Stimulated activated CD4-positive, alpha-beta T cell treated with anti-CD3 and anti-CD28 coated beads, Interleukin-4, amount 100 ng/mL, for 24 hours (primary cell): ENCODE results near the gene CCNL2.
A peak's percentile ranks its signal among the peaks of the same experiment; 100 is the strongest.
"Not testable (repeated sequence)": the region's sequence is repeated elsewhere in the genome, so short reads cannot be mapped to it uniquely, and the experiment has no call there.

ENCODE experiments used
- DNase-seq: peaks from one replicate; pipeline ENCODE4 v3.0.0-alpha.2; 2020

CCNL2 gene

GRCh38 chr1:1419363-1419812, 20.3 kb upstream of the CCNL2 start:
- no peak for DNase-seq

DNA sequence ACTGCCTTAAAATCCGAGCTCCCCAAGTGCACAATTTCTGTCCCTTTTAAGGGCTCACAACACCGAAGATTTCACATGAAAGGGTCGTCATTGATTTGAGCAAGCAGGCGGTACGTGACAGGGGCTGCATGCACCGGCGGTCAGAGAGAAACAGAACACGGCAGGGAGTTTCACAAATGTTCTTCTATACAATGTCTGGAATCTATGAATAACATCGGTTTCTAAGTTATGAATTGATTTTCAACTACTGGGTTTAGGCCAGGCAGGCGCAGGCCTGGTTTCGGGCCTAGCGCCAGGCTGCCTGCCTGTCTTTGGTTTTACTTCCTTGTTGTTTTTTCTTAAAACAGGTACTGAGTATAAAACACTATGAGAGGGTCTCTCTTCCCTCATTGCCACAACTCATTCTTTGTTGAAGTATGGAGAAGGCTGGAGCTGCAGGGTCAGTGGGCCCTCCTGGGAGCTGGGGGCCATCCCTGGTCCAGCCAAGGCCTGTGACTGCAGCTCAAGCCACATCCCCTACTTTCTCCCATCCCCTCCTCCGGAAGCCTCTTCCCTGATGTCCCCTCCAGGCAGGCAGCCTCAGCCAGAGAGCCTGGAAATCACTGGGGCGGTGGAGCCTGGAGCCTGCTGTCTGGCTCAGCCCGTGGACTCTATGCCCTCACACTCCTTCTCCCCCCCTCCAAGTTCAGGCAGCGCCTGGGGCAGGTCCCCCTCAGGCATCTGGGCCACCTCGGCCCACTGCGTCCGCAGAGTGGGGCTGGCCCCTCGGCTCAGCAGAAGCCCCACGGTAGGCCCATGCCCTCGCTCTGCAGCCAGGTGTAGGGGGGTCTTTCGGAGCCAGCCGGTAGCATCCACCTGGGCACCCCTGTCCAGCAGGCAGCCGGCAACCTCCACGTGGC, 19.6 kb upstream of the CCNL2 start:
- DNase-seq = no peak

DNA sequence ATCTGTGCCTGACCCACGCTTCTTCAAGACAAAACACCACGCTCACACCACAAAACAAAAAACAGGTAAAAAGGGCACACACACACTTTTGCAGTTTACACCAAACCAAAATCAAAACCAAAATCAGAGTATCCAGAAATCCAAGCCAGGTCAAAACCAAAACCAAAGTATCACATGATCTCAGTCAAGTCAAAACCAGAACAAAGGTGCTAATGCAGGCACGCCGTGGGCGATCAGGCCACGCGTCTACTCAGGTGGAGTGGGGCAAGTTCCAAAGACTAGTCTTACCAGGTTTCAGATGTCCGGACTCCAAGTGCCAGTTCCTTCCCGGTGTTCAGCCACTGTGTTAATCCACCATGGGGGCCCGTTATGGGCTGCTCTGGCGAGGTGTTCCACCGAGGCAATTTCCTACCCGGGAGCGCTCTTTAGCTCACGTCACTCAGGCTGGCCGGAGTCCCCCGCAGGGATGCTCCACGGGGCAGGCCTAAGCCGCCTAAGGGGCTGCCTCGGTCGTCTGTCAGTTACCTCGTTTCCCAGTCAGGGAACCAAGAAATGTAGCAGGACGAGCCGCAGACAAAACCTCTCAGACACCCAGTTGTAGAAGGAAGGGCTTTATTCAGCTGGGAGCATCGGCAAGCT, 18.8 kb upstream of the CCNL2 start:
- DNase-seq = not testable (repeated sequence)

DNA sequence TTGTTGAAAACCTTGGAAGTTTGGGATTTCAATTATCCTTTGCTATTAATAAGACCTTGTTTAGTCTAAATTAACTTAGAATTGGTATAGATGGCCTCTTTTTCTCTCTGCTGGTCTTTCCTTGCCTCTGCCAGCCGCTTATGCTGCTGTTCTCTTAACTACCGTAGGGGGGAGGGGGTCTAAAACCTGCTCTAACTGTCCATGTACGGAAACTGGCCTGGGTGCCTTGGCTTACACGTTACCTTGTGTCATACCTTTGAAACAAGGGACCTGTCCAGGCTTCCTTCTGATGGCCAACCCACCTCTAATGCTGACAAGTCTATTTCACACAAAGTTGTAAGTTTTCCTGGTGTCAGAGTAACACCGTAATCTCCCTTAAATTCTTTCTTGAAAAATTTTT, 18.3 kb upstream of the CCNL2 start:
- DNase-seq = not testable (repeated sequence)

- DNase-seq = no peak
Measured at GRCh38 chr1:1415751-1416150, 16.6 kb upstream of the CCNL2 start.

DNA sequence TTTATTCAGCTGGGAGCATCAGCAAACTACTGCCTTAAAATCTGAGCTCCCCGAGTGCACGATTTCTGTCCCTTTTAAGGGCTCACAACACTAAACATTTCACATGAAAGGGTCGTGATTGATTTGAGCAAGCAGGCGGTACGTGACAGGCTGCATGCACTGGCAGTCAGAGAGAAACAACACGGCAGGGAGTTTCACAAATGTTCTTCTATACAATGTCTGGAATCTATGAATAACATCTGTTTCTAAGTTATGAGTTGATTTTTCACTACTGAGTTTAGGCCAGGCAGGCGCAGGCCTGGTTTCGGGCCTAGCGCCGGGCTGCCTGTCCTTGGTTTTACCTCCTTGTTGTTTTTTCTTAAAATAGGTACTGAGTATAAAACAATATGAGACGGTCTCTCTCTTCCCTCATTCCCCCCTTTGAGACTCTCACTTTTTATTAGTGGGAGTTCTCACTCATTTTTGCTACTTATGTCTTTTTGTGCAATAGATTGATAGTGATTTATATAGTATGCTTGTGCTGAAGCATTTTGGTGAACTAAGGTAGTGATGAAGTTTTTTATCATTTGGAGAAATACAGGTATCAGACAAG, 13.3 kb upstream of the CCNL2 start:
- DNase-seq = not testable (repeated sequence)

DNA sequence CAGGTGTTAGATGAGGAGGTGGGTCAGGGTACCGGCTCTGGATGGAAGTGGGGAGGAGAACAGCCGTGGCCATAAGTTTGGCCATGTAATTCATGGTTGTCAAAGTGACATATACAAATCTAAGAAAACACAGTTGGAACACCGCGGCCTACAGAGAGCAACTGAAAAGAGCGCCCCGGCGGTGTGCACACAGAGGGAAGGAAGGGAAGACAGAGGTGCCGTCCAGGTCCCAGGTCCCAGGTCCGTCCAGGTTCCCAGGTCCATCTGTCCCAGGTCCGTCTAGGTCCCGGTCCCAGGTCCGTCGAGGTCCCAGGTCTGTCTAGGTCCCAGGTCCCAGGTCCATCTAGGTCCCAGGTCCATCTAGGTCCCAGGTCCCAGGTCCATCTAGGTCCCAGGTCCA, 12.5 kb upstream of the CCNL2 start:
- DNase-seq = no peak

DNA sequence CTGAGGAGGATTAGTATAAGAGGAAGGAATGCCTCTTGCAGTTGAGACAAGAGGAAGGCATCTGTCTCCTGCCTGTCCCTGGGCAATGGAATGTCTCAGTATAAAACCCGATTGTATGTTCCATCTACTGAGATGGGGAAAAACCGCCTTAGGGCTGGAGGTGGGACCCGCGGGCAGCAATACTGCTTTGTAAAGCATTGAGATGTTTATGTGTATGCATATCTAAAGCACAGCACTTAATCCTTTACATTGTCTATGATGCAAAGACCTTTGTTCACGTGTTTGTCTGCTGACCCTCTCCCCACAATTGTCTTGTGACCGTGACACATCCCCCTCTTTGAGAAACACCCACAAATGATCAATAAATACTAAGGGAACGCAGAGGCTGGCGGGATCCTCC, 11.1 kb upstream of the CCNL2 start:
- not testable (repeated sequence) for DNase-seq

DNA sequence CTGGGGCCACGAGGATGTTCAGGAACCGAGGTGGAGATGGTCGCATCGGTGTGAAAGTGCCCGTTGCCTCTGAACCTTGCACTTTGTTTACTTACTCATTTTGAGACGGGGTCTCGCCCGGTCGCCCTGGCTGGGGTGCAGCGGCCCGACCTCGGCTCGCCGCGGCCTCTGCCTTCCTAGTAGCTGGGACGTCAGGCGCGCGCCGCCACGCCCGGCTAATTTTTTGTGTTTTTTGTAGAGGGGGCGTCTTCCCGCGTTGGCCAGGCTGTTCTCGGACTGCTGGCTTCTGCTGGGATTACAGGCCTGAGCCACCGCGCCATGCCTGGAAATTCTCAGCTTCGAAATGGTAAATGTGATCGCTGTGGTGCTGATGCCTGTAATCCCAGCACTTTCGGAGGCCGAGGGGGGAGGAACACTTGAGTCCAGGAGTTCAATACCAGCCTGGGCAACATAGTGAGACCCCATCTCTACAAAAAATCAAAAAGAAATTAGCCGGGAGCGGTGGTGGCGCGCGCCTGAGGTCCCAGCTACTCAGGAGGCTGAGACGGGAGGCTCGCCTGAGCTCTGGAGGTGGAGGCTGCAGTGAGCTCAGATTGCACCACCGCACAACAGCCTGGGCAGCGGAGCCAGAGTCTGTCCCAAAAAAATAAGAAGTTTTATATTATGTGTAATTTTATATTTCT, 8.6 kb upstream of the CCNL2 start:
- DNase-seq = peak; percentile 32

GRCh38 chr1:1406821-1407635, 7.9 kb upstream of the CCNL2 start, which contains the start of gene MRPL20:
MRPL20 (minus strand) TSS chr1:1407293; CDS start chr1:1407217, 76 bp downstream.
- peak; percentile 97 for DNase-seq

DNA sequence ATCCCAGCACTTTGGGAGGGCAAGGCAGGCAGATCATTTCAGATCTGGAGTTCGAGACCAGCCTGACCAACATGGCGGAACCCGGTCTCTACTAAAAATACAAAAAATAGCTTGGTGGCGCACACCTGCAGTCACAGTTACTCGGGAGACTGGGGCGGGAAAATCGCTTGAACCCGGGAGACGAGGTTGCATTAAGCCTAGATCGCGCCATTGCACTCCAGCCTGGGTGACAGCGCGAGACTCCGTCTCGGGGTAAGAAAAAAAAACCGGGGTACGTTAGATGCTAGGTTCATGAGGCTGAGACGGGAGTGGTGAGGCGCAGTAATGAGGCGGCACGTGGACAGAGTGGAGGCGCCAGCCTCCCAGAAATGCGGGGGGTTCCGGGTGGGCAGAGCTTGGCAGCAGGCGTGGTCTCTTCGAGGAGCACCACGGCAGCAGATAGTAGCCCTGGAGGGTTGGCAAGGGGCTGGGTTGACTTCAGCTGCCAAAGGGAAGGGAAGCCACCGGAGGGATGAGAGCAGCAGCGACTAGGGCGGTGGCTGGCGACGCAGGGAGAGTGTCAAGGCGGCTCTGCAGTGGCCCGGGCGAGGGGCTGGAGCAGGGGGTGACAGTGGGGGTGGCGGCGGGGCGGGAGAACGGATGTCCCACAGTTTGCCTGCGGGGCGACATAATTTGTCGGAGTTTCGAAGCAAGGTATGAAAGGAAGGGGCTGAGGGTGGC, 7.1 kb upstream of the CCNL2 start:
- DNase-seq = no peak

- no peak for DNase-seq
Measured at GRCh38 chr1:1403653-1404052, 4.5 kb upstream of the CCNL2 start.

- DNase-seq = not testable (repeated sequence)
Measured at GRCh38 chr1:1402901-1403392, 3.8 kb upstream of the CCNL2 start.

DNA sequence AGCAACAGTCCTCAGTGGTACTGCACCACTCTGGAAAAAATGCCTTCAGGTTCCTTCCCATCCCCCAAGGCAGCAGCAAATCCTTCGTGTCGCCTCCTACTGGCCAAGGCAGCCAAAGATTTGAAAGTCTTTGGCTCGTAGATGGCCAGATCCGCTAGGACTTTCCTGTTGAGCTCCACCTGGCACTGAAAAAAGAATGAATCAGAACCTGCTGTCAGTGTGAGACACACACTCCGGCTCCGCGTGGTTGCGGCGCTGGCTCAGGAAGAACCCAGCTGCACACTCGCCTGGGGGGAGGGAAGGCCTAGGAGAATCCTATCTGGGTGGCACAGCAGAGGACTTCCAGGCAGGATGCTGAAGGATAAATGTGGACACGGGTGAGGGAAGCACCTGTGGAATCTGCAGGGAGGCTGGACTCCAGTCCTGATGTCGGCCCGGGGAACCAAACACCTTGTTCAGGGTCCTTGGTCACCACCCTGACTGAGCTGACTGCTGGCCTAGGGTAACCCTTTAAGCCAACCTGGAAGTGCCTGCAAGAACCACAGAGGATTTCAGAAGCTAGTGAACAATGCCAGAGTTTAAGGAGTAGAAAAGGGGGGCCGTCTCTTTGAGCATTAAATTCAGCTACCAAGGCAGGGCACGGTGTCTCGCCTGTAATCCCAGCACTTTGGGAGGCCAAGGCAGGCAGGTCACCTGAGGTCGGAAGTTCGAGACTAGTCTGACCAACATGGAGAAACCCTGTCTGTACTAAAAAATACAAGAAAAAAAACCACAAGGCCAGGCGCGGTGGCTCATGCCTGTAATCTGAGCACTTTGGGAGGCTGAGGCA, 3.2 kb upstream of the CCNL2 start:
- DNase-seq = peak; percentile 57

DNA sequence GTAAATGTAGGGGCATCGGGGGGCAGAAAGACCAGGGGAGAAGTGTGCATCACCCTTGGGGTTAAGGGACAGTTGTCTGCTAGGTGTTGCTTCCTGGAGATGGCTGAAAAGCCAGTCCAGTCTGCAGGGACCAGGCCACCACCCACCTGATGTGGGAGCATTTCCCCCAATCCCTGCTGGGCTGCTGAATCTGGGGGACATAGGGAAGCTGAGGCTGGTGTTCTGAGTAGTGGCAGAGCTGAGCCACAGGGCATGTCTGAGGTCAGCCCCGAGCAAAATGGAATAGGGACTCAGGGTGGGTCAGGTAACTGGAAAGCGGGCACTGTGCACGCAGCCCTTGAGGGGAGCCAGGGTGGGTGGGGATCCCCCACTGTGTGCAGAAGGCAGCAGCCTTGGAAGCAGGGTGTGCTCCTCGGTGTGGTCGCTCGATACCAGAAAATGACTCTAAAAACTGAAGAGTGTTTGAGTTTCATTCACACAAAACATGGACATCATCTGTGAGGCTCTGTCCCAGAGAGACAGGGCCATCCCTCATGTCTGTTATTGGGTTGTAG, 2.4 kb upstream of the CCNL2 start:
- no peak for DNase-seq

DNA sequence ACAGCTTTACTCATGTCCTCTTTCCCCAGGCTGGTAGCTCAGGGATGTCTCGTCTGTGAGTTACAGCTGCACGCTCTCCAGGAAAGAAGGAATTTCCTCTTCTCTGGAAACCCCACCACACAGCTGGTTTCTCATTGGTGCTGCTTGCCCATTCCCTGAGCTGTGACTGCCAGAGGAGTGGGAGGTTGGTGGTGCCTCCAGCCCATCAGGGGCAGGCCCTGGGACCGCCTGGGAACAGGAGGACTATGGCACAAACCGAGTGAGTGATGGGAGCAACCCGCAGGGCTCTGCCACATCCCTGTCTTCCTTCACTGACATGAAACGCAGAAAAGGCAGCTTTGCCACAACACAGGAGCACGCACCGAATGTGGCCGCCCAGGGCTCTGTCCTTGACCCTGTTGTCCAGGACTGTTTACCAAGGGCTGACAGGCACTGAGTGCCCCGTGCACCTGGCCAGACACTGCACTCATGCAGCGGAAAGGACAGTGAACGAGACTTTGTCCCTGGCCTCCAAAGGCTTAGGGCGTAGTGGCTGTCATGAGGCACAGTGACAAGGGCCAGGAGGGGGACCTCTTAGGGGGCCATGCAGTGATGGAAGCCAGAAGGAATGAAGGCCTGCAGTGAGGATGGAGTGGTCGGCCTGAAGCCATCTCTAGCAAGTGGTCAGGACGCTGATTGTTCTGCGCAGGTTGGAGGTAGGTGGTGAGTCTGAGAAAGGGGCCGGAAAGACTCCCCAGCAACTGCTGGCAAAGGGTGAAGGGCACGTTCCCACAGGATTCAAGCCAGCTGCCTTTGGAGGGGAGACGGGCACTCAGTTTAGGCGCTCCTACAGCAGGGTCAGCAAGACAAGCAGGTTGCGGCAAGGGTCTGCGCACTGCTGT, 1.7 kb upstream of the CCNL2 start:
- no peak for DNase-seq

DNA sequence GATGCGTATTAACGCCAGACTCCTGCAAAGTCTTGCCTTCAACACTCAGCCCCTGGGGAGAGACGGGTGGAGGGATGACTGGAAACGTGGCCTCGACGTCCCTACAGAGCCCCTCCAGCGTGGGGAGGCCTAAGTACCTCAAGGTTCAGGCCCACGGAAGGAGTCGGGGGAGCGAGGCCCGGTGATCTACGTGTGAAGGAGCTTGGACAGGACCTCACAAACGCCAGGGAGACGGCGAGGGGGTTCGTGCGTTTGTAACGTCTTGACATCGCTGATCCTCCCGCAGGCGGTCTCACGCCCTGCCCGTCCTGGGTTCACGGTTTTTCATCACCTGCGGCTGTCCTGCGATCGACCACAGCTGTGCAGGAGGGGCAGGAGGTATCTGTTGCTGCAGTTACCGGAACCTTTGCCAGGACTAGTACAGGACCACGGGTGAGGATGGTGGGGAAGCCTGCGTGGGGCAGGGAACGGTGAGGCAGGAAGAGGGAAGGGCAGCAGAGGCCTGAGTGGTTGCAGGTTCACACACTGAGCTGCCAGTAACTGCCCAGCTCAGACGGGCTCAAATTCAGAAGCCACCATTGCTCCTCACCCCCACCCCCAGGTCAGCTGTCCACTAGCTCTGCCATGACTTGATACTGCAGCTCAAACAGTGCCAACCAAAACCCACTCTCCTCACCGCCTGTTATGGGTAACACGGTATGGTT, 889 bp upstream of the CCNL2 start:
- no peak for DNase-seq

DNA sequence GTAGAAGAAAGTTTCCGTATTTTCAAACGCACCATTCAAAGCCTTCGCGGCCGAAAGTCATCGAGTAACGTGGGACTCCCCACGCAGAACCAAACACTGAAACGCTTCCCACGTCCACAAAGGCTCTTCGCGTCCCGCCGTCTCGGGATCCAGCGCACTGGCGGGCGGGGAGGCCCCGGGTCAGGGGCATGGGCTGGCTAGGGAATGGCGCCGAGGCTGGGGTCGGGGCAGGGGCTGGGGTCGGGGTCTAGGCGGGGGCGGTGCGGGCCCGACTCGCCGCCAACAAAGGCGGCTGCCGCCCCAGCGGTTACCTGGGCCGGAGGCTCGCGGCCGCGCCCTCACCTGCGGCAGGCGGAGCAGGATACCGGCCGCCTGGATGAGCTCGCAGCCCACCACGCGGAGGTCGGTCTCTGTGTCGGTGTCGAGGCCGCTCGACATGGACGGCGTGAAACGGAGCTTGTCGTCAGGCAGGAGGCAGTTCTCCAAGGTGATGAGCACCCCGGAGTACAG, 403 bp downstream of the CCNL2 start:
- peak; percentile 31 for DNase-seq
